AML-193 (cell line): ENCODE data around the gene NHSL2.
A peak's percentile ranks its signal among the peaks of the same experiment; 100 is the strongest.

Source experiments
- DNase-seq, 2 experiments: peaks; one replicate each; lab custom pipeline; 2025; lab: John Stamatoyannopoulos, UW

Gene NHSL2

DNA sequence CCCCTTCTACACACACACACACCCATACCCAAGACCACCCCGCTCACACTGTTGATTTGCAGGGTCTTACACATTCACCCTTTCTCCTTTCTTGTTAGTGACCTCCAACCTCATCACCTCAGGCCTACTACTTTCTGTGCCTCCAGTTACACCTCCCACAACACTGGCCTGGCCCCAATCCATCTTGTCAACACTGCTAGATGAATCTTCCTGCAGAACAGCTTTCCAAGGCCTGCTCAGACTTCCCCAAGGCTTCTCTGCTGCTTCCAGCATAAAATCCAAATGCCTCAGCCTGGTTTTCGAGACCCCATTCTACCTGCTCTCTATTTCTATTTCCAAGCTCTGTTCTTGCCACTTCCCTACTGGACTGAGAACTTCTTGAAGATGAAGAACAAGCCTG, 79.9 kb downstream of the NHSL2 start:
- DNase-seq = no peak

DNA sequence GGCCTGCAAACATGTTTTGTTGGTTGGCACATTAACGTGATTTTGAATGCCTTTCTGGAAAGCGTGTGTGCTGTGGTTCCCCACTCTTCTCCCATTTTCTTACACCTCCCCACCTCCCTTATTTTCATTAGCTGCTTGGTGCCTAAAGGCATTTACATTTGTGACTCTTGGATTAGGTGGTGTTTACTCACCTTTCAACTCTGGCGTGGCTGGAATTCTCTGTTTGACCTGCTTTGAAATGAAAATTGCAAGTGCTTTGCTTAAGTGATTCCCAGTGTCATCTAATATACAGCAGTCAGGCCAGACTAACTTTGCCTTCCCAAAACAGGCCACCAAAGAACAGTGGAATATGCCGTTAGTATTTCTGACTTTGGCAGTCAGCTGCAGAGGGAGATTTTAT, 80.5 kb downstream of the NHSL2 start:
- no peak for DNase-seq

DNA sequence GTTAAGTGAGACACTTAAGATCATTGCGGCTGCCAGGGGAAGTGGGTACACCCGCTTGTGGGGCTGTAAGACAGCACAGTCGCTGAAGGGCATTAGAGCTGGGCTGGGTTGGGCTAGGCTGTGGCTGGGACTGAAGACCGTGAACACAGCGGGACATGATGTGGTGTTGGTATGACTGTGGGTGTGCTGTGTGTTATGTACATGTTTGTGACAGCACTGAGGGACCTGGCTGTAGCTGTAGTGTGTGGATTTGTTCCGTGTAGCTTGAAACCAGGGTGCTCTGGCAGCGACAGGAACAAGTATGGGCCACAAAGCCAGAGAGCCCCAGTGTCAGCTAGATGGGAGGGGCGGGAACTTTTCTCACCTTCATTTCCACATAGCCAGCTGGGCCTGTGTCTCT, 82.1 kb downstream of the NHSL2 start:
- no peak for DNase-seq

DNA sequence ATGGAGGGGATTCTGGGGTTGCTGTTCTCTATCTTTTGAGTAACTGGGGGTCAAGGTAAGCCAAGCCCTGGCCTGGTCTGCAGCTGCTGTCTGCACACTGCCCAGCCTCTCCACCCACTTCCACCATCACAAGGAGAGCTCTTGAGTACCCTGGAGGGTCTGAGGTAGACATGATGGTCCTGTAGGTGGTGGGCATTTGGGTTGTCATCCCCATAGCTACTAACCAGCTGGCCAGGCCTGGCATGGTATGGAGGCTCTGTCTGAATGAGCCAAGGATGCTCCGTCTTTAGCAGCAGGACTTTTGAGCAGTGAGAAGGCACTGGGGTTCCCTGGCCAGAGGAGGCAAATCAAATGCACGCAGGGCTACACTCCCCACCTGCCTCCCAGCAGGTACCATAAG, 82.7 kb downstream of the NHSL2 start:
- DNase-seq = no peak

DNA sequence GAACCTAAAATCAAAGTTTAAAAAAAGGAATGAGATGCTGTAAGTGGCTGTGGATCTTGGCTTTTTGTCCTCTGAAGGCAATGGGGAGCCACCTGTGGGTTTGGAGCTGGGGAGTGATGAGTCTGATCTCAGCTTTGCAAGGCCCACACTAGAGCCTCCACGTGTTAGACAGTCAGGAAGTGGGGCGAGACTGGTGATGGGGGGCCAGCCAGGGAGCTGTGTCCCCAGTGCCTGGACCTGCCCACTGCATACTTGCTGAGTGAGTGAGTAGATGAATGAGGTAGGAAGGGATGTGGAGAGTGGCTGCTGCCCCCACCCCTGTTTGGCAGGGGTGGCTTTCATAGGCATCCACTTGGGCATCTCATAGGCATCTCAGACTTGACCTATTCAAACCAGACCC, 84.0 kb downstream of the NHSL2 start:
- DNase-seq = no peak

DNA sequence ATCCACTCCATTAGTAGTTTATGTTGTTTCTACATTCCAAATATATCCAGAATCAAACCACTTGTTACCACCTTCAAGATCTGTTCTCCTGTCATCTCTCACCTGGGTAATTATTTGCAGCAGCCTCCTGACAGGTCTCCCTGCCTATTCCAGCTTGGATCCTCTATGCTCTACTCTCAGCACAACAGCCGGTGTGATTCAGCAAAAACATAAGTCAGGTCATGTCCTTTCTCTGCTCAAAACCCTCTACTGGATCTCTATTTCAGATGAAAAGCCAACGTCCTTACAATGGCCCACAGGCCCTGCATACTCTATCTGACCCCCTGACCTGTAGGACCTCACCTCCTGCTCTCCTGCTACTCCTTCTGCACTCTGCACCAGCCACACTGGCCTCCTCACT, 84.5 kb downstream of the NHSL2 start:
- no peak for DNase-seq

DNA sequence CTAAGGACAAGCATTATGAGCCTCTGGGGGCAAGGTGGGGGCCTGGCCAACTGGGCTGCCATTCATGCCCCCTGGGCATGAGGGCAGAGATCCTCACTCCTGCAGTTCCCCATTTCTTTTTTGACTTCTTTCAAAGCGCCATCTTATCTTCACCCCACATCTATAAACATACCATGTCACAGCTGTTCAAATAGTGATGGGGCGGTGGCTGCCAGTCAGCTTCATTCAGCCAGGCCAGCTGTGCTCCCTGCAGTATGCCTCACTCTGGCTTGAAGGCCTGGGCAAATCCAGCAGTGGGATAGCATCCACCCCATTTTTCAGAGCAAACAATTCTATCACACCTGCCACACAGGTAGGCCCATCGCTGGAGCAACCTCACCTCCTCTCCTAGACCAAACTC, 85.5 kb downstream of the NHSL2 start:
- DNase-seq = no peak

DNA sequence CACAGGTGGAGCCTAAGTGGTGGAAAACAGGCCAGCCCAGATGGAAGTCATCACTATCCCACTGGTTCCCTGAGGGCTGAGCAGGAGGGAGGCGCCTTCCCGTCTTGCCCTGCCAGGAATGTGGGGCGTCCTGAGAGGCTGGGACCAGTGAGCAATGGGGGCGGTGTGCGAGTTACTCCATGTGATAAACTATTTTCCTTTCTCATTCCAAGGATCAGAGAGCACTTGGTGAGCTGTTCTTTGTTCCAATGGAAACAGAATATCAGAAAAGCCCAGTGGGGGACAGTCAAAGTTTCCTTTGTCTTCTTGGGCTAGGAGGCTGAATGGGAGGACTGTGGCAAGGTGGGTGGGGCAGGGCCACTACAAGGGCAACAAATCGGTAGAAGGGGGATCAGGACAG, 86.2 kb downstream of the NHSL2 start:
- DNase-seq = no peak

DNA sequence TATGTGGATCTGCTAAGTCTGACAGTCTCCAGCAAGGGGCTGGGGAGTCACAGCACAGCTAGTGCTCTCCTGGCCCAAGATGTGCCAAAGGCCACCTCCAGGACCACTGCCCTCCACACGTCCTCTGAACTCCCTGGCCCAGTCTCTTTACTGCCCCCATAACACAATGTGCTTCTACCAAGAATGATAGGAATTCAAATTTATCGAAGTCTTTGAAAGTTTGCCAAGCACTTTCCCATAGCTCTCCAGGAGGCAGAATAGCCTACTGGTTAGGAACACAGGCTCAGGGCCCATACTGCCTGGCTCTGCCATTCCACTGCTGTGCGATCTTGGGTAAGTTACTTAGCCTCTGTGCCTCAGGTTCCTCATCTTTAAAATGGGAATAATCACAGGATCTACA, 86.7 kb downstream of the NHSL2 start:
- no peak for DNase-seq

DNA sequence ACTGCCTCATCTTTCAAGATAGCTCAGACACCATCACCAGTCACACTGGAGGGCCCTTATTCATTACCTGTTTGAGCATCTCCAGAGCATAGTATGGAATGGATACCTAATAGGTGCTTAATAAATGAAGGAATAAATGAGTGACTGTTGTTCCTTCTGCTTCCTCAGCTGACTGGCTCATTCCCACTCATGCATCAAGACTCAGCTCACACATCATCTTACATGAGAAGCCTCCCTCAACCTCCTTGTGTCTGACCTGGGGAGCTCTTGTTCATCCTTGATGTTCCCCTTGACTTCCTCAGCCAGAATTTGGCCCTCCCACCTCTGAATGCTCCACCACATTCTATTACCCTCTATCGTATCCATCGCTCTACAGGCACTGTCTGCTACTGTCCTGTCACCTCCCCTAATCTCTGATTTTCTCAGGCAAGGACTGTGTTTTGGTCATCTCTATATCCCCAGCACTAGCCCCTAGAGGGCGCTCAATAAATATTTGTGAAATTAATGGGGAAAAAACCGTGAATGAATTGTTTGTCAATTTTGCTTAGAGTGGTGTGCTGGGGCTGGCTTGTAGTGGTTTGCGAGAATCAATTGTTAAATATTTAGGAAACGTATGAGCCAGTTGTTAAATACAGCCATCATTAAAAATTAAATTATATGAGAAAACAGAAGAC, 88.3 kb downstream of the NHSL2 start:
- DNase-seq = peak; percentile 34 to 56

DNA sequence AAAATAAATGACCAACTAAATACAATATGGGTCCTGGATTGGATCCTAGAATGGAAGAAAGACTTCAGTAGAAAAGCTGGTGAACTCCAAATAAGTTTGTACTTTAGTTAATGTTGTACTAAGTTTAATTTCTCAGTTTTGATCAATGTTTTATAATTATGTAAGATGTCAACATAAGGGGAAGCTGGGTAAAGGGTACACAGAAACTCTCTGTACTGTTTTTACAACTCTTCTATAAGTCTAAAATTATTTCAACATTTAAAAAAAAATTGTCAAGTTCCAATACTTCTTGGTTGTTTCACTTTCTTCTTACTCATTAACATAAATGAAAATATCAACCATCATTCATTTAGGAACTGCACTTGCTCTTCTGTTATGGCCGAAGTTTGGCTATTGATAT, 88.9 kb downstream of the NHSL2 start:
- no peak for DNase-seq

DNA sequence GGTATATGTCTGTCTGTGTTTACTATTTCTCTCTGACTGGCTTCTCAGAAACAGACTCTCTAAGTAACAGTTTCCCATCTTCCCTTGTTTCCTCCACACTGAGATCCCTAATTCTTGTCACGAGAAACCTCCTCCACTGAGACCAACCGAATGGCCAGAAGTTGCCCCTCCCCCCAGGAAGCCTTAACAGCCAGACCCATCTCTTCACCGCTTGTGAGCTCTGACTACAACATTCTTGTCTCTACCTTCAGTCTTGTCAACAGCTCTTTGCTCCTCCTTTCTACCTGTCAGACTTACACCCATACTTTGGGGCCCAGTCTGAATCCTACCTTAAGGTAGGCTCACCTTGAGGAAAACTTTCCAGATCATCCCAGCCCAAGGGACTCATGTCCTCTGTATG, 90.8 kb downstream of the NHSL2 start:
- DNase-seq = no peak

DNA sequence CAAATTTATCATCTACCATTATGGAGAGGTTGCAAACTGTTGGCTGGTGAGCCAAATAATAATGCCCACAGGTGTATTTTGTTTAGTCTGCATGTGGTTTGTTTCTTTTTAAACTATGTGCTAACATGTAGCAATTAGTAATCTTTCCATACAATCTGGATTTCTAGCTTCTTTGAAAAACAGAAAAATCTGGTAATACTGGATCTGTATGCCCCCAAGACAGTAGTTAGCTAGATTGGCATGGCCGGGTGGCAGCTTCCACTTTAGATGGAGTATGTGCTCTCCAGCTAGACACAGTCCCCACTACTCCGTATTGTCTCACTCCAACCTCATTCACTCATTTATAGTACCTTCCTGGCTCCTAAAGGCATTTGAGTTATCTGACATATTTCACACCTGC, 91.3 kb downstream of the NHSL2 start:
- DNase-seq = no peak

DNA sequence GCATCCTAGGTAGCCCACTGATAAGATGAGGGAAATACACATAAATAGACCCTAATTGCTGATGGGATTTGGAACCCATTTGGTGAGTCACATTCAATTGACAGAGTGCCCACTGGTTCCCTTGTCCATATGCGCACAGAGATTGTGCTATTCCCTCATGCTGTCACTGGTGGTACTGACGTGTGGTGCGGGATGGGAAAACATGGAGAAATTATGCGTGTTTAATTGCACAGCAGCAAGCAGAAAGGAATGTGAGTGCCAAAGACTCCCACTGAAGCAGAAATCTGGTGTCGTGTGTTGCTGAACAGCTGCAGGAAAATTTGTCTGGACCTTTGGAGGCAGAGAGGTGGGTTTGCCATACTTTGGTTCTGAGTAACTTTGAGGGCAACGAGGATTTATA, 92.2 kb downstream of the NHSL2 start:
- DNase-seq = no peak

DNA sequence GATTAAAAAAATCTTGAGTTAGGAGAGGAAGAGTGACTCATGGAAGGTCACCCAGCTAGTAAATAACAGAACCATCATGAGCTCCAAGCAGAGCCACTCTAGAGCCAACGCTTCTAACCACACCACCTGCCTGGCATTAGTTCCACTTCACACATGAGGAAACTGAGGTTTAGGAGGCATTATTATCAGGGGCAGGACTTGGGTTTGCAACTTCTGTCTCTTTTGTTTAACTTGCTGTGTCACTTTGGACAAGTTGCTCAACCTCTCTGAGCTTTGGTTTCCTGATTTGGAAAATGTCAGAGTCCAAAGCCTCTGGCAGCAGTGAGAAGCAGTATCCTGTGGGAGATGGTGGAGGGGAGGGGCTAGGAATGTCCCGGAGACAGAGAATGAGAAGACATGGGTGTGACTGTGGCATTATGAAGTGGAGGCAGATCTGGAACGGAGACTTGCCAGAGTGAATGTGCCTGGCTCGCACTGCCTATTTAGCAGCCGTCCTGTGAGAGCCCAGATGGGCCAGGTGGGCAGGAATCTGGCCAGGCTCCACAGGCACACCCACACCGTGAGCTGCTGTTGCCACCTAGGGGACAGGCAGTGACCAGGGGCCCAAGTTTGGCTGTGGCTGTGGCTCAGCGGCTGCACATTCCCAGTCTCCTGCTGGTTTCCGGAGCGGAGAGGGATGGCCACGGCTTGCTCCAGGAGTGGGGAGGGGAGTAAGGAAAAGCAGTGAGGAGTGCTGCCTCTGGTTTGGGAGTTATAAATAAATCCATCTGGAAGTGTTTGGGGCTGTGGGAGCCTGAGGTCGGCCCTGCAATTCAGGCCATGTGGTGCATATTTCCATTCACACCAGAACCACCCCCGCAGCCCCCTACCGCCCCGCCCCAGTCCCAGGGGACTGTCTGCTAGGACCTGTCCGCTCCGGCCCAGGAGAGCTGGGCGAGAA, 93.4 kb downstream of the NHSL2 start:
- no peak for DNase-seq

DNA sequence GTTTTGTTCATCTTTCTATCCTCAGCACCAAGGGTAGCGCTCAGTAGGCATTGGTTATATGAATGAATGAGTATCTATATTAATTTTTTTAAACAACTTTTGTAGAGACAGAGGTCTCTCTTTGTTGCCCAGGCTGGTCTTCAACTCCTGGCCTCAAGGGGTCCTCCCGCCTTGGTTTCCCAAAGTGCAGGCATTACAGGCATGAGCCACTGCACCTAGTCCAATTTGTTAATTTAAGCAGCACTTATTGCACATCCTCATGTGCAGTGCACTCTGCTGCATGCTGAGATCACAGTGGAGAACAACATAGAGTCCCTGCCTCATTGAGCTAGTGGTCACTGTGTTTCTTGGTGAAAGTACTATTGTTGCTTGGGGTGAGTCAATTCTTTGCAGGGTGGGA, 94.4 kb downstream of the NHSL2 start:
- no peak for DNase-seq

DNA sequence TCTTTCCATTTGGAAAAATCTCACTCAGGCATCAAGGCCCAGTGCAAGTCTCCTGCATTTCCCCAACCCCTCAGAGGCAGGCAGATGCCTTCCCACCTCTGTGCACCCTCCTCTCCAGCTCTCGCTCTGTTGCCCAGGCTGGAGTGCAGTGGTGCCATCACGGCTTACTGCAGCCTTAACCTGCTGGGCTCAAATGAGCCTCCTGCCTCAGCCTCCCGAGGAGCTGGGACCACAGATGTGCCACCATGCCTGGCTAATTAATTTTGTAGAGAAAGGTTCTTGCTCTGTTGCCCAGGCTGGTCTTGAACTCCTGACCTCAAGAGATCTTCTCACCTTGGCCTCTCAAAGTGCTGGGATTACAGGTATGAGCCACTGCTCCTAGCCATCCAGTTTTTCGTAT, 95.8 kb downstream of the NHSL2 start:
- no peak for DNase-seq

DNA sequence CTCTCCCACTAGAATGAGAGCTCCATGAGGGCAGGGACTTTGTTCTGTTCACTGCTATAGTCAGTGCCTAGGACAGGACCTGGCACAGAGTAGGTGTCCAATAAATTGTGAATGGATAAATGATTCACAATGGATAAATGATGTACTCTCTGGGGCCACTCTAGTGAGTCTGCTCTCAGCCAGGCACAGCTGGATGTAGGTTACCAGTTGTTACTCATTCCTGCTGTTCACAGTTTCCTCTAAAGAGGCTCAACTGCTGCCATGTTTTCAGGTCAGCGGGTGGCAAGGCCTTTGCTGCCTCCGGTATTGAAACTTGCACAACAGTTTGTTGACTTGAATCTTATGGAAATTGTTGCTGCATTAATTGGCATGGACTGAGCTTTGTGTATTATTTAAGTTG, 99.1 kb downstream of the NHSL2 start:
- no peak for DNase-seq

DNA sequence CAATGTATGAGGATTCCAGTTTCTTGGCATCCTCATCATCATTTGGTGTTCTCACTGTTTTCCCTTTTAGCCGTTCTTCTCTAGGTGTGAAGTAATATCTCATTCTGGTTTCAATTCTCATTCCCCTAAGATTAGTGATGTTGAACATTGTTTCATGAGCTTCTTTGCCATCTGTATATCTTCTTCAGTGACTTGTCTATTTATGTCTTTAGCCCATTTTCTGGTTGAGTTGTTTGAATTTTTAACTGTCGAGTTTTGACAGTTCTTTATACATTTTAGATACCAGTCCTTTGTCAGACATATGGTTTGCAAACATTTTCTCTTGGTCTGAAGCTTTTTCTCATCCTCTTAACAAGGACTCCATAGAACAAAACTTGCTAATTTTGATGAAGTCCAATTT, 101.1 kb downstream of the NHSL2 start:
- no peak for DNase-seq

DNA sequence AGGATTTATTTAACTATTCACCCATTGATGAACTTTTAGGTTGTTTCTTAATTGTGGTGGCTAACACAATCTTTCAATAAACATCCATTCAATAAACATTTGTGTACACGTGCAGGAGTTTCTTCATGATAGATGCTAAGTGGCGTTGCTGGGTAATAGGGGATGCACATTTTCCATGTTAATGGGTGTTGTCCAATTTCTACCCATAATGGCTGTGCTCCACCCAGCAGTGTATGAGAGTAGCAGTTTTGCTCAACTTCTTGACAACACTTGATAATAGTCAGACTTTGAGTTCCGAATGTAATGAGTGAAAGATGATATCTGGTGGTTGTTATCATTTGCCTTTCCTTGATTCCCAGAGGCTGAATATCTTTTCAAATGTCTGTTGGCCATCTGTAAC, 104.7 kb downstream of the NHSL2 start:
- DNase-seq = no peak

DNA sequence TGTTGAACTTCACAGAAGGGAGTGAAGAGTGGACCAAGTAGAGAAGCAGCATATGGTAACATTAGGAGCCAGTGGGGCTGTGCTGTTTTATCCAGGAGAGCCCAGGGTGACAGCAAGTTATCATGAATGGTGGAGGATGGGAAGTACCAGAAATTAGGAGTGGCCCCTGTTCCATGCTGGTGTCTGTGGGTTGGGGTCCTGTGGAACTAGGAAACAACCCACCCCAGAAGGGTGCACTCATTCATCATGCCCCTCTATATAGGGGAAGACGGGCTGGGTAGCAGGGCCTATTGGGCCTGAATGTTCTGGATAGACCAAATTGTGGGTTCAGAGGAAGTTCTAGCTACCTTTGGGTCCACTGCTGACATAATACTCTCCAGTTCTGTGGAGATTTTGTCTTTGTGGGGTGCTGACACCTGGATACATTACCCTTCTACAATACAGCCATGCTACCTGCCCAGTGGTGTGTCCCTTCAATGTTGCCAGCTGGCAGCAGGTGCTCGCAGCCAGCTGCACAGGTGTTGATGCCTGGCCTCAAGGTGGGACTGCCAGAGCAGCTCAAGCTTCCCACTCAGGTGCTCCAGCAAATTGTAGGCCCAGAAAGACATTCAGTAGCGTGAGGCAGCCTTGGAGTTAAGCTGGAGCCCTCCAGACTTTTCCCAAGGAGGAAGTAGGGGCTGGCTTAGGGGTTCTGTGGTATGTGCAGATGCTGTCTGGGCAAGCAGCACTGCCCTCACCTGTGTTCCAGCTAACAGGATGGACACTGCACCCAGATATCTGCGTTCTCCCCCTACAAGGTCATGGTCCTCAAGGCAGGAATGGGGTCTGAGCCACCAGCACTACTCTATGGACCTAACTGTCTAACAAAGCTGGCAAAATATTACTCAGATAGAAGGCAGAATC, 106.5 kb downstream of the NHSL2 start:
- DNase-seq = no peak

DNA sequence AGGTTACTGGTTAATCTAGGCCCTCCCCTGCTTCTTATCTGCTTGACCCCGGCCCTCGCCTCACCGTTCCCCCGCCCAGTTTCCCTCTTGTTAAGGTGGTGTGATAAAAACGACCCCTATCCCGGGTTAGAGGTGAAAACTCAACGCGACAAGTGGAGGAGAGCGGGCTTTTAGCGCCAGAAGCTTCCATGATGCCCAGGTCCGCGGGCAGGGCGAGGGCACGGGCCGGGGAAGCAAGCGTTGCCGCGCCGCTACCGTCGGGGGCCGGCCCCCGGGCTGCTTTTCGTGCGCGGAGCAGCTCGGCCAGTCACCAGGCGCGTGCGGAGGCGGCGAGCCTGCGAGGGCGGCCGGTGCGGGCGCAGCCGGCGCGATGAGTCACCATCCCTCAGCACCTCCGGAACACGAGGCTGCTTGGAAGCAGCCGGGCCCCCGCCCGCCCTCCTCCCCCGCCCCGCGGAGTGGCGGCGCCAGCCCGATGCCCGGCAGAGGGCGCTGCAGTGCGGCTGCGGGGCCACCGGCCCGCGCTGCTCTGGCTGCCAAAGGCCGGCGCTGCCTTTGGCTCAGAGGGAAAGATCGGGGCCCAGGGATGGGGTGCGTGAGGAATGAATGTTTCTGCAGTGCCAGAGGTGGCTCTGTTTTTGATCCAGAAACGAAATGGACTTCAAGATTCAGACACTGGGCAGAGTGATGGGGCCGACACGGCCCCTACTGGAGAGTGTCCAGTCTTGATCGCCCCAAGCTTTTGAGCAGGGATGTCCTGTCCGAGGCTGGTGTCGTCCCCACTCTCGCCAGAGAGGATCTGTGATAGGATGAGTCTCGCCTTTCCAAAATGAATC, 107.8 kb downstream of the NHSL2 start:
- DNase-seq = peak; percentile 45 to 53
